ENCODE measurements around the gene EN1.

Gene EN1

DNA sequence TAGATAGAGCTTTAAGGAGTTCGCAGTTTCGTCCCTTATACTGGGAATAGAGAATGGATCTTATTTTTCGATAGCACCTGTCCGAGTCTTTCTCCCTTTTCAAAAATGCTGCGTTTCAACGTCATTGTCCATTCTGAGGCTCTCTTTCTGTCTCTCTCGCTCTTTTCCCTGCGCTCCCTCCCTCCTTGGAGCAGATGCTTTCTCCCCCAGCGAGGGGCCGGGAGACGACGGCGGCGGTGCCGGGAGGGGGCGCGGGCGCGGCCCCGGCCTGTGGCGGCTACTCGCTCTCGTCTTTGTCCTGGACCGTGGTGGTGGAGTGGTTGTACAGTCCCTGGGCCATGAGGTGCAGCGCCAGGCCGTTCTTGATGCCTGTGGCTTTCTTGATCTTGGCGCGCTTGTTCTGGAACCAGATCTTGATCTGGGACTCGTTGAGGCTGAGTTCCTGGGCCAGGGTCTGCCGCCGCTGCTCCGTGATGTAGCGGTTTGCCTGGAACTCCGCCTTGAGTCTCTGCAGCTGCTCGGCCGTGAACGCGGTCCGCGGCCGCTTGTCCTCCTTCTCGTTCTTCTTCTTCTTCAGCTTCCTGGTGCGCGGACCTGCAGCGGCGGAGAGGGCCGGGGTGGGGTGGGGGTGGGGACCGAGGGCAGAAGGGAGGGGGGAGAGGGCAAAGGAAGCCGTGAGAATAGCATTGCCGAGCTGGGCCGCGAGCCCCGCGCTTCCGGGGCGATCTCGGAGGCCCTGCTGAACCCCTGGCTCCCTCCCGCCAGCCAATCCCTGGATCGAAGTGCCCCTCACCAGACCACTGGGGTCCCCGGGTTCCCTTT is 4.6 kb downstream of the EN1 start:
- DNase-seq: no peak

DNA sequence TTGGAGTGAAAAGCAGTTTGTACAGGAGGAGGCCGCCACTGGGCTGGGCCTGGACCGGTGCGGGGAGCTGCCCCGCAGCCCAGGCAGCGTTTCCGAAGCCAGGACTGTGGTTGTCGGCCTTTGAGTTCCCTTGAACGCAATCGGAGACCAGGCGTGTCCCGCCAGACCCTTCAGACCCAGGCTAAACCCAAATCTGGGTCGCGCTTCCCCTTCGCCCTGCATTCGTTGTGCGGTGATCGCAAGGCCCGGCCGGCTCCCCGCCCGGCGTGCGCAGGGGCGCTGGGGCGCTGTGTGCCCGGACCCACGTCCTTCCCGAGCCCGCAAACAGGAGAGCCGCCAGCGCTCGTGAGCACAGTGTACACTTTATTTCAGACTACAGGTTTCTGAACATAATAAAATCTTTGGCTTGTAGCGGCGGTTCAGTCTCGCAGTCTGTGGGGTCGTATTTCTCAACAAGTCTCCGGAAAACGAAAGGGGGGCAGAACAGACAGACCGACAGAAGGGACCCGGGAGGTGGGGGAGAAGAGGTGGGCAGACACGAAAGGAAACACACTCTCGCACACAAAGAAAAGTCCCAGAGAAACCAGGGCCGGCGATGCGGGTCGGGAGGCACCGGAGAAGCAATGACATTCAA is 5.5 kb downstream of the EN1 start:
- DNase-seq: no peak

DNA sequence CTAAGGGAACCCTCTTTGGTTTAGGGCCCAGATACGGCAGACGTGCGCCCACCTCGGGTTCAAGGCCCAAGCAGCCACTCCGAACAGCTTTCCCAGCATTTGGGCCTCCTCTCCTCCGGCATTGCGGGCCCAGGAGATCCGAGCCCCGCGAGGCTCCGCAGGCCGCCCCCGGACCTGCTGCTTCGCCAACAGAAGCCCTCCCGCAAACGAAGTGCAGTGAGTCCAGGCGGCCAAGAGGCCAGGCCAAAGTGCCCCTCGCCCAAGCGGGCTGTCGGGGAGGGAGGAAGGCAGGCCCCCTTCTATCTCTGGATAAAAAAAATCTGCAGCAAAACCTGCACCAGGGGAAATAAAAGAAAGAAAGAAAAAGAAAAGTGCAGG is 6.0 kb downstream of the EN1 start:
- no peak for DNase-seq

DNA sequence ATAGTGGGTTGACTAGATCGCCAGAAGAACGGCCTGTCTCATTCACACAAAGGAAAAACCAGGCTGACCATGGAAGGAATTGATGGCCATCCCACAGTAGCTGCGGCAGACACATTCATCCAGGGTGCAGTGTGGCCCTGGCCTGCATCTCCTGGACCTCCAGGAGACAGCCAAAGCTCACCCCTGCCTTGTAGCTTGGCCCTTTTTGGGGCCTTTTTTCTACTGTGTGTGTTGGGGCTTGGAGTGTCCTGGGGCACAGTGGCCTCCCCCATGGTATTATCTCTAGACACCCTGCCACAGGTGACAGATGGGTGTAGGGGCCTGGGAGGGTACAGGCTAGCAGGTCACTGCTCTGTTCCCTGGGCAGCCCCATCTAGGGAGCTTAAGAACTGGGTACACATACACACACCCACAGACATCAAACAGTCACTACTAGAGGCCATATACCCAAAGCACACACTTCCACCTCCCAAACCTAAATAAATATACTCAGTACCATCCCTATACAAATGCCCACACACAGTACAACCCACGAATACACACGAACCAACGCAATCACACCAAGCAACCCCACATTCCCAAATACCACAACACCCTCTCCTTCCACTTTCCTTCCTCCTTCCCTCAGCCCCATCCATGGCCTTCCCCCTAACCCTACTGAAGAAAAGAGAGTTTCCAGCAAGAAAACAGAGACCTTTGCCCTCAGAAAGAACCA is 8.6 kb downstream of the EN1 start:
- DNase-seq: no peak

DNA sequence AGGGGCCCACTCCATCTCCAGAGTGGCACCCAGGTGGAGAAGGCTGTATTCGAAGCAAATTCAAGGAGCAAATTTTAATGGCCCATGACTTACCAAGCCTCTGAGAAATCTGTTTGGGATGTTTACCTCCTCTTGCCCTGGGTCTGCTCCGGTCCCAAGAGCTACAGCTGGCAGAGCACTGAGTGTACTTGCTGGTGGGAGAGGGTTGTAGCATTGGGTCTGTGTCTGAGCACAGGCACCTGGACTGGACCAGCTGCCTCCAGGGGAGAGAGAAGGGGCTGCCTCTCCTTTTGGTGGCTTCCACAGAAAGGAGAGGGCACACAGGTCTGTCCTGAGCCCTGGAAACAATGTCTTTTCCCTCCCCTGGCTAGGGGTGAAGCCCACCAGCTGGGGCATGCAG is 9.8 kb downstream of the EN1 start:
- DNase-seq: no peak

DNA sequence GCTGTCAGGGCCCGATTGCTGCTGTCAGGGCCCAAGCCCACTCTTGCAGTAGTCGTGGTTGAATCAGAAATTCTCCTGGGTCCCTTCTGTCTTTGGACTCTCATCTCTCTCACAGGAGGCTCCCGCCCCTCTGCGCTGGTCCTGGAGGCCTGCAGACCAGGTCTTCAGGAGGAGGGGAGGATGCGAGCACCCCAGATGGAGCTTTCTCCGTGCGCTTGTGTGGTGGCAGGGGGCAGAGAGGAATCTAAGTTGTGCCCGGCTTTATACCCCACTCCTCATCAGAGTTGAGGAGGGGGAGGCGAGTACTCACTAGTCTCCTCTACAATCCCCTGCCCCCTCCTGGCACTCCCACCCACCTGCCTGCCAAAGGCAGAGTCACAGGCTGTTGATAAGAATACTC is 10.4 kb downstream of the EN1 start:
- no peak for DNase-seq

DNA sequence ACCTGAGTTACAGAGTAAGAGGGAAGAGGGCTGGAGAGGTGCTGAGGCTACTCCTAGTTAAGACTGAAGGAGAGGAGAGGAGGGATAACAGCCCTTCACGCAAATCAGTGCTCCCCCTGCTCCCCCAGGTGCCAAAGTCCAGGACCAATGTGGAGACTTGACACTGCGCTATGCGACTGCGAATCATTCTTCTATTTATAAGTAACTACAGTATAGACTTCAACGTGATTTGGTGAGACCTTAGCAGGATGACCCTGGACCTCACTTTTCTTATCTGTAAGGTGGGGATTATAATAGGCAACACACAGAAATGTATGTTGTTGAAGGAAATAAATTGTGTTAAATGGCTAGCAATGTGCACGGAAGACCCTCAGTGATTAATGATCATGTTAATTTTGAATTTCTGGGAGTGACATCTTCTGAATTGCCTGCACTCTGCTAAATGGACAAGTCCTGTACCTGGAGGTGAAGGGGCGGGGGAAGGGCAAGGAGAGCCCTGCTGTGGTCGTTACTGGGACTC is 11.0 kb downstream of the EN1 start:
- no peak for DNase-seq

DNA sequence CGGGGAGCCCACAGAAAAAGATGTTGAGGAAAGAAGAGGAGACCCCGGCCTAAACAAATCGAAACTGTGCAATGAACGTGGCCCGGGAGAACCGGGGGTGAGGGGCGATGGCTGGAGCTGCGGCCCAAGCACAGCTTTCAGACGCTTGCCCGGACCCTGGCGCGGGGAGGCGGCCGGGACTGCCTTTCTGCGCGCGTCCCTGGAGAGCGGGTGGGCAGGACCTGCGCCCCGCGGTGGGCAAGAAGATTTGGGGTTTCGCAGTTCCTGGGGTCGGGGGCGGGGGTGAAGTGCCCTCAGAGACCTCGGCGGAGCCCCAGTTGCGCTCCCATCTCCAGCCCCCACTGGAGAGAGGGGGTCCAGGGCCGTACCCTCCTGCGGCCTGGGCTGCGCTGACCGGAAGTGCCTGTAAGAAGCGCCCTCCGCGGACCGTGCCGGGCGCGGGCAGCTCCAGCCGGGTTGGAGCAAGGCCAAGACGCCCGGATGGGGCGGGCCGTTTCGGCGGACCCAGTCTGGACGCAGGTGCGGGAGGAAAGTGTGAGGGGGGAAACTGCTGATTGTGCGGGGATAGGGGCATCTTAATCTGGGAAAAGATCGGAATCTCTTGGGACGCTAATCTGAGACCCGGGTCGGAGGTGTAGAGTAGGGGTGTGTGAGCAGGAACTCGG is 11.6 kb downstream of the EN1 start:
- DNase-seq: no peak

DNA sequence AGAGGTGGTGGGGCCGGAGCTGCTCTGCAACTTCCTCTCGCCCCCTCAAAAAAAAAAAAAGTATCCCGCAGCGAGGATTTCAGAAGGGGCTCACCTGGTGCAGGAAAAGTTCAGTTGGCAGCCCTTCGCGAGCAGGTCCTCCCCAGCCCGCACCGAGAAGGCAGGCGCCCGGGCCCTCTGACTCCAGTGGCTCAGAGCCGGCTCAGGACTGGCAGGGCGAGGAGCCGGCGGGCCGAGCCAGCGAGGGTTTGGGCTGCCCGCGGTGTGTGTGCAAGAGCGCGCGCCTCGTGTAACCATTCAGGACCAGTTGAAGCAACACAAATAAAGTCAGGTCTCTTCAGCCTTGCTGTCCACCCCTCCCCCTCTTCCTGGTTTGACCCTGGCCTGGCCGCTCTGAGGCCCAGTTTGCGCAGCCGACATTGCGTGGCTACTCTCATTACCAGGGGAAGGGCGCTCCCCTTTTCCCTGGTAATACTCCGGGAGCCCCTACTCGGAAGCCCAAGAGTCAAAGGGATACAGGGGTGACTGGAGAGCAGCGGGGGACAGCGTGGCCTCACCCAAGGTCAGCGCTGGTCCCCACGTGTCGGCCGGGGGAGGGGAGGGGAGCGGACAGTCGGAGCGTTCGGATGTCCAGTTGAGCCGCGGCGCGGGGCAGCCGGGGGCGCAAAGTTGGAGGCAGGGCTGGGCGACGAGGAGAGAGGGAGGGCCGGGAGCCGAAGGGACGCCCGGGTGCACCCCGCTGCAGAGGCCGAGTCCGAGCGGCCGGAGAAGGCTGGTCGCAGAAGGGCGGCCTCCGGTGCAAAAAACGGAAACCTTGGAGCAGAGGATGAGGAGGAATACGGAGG is 12.3 kb downstream of the EN1 start:
- no peak for DNase-seq

DNA sequence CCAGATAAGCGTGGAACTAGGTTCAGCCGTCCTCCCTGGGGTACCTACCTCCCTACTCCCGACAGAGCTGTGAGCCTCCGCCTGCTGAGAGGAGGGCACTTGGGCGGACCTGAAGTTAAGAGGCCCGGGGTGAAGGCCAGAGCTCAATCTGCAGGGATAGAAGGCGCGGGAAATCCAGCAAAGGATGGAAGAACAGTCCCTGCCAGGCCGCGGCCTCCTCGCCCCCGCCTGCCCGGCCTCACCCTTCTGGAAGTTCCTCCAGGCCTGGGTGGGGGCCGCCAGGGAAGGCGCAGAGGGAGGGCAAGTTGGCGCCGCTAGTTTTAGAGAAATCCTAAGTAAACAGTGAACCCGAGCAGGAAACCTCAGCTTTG is 13.0 kb downstream of the EN1 start:
- DNase-seq: no peak

DNA sequence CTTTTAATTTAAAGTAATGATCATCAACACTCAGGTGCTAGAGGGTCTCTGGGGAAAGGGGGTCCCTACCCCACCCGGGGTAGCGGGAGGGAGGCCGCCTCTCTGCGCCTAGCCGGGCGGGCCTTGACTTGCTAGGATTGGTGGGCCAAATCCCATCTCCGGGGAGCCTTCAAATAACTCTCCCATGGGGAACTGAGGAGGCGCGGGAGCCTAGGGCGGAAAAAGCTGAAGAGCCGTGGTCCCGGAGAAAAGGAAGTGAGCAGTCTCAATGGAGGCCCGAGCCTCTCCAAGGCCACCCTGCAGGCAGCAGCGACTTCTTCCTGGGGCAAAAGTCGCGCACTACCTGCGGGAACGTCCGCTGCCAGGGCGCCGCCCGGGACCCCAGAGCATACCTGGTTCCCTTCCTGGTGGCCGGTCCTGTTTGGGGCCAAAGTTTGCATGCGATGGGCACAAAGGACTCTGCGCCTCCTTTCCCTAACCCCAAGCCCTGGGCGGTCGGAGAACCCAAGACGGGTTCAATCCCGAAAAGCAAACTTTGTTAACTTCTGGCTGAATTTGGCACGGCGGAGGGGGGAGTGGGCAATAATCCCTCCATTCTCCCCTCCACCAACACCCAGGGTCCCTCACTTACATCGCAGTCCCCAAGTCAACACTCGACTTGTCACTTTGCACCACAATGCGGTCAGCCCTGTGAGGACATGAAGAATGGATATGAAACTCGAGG is 13.6 kb downstream of the EN1 start:
- DNase-seq: no peak

DNA sequence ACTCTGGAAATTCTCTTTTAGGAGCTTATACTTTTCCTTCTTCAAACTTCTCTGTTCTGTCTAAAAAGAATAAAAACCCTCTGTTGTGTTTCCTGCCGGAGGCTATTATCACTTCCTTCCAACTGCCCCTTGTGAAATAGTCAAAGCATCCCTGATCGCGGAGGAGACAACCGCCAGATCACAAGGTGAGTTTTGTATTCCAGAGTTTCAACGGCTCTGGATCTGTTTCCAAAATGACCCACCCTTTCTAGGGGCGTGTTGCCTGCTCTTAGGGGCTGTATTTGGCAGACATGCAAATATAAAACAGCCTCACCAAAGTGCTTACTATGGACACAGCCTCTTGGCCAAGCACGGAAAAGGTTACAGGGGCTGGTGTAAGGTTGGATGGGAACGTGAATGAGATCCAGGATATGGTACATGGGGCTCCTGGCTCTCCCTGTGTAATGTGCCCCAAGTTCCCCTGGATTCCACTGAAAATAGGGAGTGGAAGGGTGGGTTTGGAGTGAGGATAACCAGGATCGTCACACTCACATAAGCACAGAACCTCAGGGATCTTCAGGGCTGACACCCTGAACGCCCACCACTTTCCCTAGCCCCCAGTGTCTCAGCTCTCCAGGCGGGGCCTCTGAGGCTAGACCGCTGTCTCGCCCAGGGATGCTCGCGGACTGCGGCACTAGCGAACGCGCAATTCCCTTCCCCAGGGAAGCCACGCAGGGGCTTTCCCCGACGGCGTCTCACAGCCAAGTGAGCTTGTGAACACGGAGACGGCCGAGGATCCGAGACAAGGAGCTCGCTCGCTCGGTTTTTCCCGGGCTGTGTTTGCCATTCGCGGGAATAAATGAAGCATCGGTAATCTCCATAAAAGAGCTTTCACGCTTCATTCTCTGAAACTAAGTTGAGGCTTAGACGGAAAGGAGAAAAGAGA is 14.4 kb downstream of the EN1 start:
- no peak for DNase-seq

DNA sequence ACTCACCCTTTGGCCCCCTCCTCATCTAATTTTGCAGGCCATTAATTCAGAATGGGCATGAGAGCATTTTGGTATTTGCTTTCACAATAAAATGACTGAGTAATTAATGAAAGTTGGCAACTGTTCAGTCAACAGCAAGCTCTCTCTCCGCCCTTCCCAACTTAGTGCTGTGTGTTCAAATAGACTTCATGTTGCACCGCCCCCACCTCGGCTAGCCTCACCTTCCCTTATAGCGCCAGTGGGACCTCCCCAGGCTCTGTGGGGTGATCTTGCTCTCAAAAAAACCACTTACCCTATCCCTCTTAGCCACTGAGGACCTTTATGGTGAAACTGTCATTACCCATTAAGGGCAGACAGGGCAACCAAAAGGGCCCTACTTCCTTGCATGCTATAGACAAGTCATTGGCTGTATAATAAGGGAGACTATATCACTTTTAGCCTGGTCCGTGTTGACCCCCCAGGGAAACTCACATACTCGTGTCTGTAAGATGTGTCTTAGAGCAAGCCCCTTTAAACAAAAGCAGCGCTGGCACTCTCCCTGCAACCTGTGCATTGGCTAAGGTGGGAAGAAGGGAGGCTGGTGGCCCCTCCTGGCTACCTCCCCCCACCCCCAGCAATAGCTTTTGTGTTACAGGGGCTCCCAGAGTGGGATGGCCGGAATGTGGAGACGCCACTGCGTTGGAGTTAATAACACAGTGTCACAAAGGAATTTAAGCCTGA is 15.2 kb downstream of the EN1 start:
- no peak for DNase-seq

DNA sequence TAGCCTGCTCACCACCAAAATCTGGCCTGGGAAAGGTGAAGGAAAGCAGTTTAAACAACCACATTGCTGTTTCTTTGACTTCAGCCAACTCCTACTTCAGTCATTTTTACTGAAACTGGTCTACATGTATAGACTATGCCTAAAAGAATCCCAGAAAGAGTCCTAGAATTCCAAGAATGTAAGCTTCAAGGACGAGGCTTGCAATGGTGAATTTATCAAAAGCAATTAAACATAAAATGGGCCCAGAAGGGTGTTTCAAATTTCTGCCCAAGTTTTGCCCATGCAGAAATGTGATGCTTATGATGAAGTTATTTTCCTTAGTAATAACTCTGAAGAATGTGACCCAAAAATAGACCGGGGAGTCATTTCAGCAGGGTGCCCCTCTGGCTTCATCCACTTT is 16.6 kb downstream of the EN1 start:
- no peak for DNase-seq

DNA sequence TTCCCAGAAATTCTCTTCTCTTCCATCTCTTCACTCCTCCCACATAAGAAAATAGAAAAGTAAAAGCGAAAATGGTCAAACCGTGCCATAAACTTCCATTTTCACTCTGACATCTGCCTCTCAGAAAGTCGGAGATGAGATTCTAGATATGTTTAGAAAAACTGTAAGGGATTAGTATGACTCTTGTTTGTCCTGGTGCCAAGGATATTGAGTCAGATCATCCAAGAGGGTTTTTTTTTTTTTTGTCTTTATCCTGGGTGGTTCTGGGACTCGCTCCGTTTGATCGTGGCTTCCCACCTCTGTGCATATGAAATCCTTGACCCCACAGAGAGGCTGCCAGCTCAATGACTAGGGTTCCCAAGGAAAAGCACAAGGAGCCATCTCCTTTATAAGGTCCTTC is 17.3 kb downstream of the EN1 start:
- DNase-seq: no peak

DNA sequence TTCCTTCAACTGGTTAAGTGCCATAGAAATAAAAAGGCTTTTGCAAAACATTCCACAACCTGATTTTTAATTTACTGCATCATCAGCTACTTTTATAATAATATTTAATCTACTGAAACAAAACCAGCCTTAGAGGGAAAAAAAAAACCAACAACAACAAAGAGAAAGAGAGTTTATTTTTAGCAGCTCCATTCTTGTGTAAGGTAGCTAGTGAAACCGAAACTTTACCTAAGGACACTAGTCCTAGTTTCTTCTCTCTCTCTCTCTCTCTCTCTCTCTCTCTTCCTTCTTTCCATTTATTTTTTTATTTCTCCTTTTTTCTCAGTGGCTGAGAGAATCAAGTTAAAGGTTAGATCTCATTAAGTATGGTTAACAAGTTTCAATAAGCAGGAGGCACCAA is 21.4 kb downstream of the EN1 start:
- DNase-seq: no peak

DNA sequence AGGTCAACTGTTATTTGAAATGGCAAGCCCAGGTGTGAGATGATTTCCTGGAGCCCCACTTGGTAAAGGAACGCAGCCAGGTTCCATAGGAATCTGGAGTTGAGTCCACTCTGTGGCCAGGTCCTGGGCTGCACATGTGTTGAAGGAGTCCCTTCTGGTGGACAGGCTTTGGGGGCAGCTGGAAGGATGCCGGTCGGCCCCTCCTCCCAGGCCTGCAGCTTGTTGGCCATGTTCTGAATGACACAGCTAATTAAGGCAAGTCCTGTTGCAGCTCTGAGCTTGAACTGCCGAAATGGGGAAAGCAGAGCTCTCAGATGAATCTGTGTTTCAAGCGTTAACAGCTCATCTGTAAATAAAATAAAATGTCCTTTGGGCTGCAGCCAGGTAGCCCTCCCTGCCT is 23.8 kb downstream of the EN1 start:
- no peak for DNase-seq

DNA sequence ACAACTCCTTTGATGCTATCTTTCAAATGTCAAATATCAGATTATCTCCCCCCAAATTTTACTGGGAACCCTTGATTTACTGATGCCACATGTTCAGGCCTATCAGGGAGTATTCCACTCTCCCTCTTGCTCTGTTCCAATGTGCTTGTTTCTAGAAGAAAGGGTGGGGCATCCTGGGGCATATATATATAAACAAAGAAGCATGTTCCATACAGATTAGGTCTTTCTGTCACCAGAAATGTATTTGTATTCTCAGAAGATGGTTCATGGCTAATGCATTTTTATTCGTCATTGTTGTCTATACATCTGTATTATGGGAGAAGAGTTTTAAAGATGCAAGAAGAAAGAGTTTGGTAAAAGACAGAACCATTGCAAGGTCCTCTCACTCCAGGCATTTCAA is 24.9 kb downstream of the EN1 start:
- DNase-seq: no peak

DNA sequence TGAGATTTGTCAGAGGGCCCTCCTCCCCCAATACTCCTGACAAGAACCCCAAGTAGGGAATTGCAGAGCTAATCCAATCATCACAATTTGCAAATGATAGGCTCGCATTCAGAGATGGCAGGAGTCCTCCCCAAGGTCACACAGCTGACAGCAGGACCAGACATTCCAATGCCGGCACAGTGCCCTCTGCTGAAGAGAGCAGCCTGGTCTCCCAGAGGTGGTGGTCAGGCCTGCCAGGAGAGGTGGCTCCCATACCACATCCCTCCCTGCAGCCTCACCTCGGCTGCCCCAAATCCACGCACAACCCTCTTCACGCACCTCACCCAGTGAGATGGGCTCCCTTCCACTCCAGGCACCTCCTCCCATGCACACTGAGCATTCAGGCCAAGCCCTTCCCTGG is 25.4 kb downstream of the EN1 start:
- no peak for DNase-seq

DNA sequence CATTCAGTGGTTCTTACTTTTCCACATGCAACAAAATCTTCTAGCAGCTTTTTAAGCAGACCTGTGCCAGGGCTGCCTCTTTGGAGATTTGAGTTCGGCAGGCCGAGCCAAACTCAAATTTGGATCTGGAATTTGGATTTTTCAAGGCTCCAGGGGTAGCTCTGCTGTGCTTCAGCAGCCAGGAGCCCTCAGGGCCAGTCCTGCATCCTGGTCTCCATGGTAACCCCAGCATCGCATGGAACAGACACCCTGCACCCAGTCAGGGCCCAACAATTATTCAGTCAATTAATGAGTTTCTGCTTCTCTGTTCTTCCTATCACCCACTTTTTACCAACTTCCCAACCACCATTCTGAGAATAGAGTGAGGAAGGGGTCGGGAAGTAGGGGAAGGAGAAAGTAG is 30.0 kb downstream of the EN1 start:
- DNase-seq: no peak

Measured in GF-D8 (cell line).